Measurements from ENCODE around the gene NCKAP5.

Gene NCKAP5

DNA sequence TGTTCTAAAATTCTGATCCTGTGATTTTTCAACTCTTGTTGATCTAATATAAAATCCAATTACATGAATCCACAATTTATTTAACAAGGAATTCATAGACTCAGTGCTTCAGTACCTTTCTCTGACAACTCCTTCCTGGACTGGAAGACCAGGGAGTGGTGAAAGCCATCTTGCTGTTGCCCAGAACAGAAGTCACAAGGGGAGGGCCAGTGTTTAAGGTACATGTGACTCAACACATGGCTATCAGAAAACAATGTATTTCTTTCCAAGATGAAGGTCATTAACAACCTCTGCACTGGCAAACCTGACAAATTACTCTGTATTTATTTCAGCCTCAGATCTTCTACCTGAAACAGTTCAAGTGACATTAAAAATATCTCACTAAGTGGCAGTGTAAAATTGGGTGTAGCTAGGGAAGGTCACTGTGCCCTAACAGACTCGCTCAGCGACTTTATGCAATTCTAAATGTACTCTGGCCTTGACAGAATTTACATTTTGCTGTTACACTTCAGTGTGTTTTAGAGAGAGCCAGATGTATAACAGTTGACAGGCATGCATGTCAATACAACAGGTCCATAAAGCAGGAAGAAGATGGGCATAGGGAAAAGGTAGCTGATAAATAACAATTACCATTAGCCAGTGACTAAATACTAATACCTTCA, 75.4 kb downstream of the NCKAP5 start:
- DNase-seq (ENCODE audit: low spot score), result no peak
- TF ChIP-seq, protein P1, sequence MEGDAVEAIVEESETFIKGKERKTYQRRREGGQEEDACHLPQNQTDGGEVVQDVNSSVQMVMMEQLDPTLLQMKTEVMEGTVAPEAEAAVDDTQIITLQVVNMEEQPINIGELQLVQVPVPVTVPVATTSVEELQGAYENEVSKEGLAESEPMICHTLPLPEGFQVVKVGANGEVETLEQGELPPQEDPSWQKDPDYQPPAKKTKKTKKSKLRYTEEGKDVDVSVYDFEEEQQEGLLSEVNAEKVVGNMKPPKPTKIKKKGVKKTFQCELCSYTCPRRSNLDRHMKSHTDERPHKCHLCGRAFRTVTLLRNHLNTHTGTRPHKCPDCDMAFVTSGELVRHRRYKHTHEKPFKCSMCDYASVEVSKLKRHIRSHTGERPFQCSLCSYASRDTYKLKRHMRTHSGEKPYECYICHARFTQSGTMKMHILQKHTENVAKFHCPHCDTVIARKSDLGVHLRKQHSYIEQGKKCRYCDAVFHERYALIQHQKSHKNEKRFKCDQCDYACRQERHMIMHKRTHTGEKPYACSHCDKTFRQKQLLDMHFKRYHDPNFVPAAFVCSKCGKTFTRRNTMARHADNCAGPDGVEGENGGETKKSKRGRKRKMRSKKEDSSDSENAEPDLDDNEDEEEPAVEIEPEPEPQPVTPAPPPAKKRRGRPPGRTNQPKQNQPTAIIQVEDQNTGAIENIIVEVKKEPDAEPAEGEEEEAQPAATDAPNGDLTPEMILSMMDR (IDR thresholded peaks at IDR 0.05; ENCODE audit: extremely low read depth, insufficient read depth, missing control alignments), result no peak
- in situ Hi-C loops (cut with MboI; ENCODE audit: low pct_unique_long_range_greater_than_20kb, low sequenced_read_pairs, unreplicated experiment), result no loop called here

DNA sequence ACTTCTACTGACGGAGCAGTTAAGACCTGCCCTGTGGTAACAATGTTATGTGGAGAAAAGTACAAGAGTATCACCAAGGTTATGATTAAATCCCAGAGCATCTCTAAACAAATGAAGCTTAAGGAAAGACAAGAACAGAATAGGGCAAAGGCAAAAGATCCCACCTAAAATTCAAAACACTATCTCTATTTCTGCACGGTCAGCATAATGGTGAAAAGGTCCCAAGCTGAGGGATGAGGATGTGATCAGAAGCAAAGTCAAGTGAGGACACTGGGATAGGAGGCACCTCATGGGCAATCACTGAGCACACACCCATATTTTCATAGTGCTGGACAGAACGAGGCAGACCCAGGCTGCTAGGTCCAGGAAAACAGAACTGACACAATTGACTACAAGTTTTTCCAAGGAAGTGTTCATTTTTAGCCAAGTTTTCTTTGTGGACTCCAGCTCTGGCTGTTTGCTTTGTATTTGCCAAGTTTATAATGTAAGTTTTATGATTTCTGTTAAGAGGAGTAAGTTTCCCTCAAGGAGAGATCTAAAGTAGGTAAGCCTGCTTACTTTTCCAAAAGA, 77.8 kb downstream of the NCKAP5 start:
- TF ChIP-seq, protein P1 (IDR thresholded peaks at IDR 0.05; ENCODE audit: extremely low read depth, insufficient read depth, missing control alignments), result no peak
- in situ Hi-C loops (cut with MboI; ENCODE audit: low pct_unique_long_range_greater_than_20kb, low sequenced_read_pairs, unreplicated experiment), result no loop called here
- no peak for DNase-seq (ENCODE audit: low spot score)

DNA sequence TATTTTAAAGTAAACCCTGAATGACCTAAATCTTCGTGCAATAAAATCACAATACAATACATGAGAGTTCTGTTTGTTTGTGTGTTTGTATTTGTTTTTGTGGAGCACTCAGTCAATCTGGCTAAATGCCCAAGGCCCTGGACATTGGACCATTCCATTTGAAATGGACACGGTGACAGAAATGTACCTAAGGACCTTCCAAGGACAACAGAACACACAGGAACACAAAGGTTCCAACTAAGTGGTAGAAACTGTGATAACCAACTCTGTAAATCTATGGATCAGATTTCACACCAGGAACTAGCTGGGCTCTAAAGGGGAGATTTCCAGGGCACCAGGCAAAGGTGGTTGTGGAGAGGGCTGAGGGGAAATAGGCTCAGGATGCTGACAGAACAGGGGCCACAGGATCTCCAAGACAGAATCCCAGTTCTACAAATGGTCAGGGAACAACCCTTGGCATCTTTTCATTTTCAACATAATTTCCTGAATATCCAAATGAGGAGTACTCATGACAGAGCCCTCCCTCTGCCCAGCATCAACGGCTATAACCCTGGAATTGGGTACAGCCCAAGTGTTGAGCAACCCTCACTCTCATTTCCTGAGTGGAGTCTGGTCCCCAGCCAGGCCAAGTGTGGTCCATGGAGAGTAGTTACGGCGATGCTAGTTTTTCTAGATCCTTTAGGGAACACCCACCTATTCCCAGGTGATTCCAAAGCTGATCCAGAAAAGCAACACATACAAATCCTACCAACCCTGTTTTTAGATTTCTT, 78.4 kb downstream of the NCKAP5 start:
- in situ Hi-C loops (cut with MboI; ENCODE audit: low pct_unique_long_range_greater_than_20kb, low sequenced_read_pairs, unreplicated experiment), result no loop called here
- DNase-seq (ENCODE audit: low spot score), result no peak
- TF ChIP-seq, protein P1 (IDR thresholded peaks at IDR 0.05; ENCODE audit: extremely low read depth, insufficient read depth, missing control alignments), result no peak

DNA sequence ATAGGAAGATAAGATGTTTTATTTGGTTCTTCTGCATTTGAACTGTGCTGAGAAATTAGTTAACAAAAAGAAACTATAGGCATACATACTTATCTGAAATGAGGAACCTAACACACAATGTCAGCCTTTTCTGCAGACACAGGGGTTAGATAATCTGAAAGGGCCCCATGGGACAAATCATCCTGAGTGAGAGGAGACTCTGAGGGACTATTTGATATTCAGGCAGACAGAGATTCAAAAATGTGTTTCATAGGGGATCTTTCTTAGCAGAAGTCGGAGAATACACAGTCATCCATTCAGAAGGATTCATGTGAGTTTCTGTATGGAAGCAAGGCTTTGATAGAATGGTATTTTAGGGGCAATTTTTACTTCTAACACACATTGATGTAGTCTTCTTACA, 79.1 kb downstream of the NCKAP5 start:
- in situ Hi-C loops (cut with MboI; ENCODE audit: low pct_unique_long_range_greater_than_20kb, low sequenced_read_pairs, unreplicated experiment), result no loop called here
- TF ChIP-seq, protein P1 (IDR thresholded peaks at IDR 0.05; ENCODE audit: extremely low read depth, insufficient read depth, missing control alignments), result no peak
- no peak for DNase-seq (ENCODE audit: low spot score)

DNA sequence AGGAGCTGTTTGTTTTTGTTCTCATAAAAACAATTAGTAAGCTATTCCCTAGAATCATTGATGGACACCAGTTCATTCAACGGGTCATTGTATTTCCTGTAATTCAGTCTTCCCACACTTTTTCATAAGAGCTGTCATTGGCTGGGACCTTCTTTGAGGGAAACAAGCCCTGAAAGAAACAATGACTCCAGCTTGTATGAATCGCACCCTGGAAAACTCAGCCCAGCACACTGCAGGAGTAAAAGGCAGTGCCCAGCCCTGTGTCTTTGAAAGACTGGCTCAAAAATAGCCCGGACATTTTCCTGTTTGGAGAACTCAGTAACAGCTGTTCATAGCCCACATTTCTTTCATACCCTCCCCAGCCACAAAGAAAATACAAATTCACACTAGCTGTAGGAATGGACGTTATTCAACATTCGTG, 81.5 kb downstream of the NCKAP5 start:
- in situ Hi-C loops (cut with MboI; ENCODE audit: low pct_unique_long_range_greater_than_20kb, low sequenced_read_pairs, unreplicated experiment), result no loop called here

DNA sequence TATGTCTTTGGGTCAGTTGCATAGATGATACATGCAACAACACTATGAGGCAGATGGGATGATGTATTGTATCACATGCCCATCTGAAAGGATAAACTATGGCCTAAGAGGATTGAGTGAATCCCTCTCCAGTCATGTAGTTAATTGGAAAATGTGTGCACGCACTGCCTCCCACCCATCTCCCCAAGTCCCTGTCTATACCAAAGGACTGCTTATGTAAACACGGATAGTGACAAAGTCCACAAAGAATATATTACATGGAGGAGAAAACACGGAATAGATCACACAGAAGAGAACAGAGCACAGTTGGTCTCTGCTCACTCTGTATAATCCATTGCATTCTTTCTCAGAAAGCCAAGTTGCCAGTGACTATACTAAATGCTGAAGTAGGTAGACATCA, 82.4 kb downstream of the NCKAP5 start:
- TF ChIP-seq, protein P1 (IDR thresholded peaks at IDR 0.05; ENCODE audit: extremely low read depth, insufficient read depth, missing control alignments), result no peak
- in situ Hi-C loops (cut with MboI; ENCODE audit: low pct_unique_long_range_greater_than_20kb, low sequenced_read_pairs, unreplicated experiment), result no loop called here
- DNase-seq (ENCODE audit: low spot score), result no peak

More for the DNA sequence above, 81.5 kb downstream of the NCKAP5 start:
- DNase-seq (ENCODE audit: low spot score), result no peak
- TF ChIP-seq, protein P1 (IDR thresholded peaks at IDR 0.05; ENCODE audit: extremely low read depth, insufficient read depth, missing control alignments), result no peak
